ENCODE results near the gene EMID1. TPM values are rescaled to one million over a fixed set of nuclear protein-coding genes. Genes with fewer than 3 reads are reported as not detected.

The EMID1 gene
- 0.27 to 0.52 TPM (median 0.43 TPM) in 4 of 5 replicates, not detected in the other for total RNA-seq (2022; extraction: Qiagen RNA extraction; ENCODE audit: low read depth)

DNA sequence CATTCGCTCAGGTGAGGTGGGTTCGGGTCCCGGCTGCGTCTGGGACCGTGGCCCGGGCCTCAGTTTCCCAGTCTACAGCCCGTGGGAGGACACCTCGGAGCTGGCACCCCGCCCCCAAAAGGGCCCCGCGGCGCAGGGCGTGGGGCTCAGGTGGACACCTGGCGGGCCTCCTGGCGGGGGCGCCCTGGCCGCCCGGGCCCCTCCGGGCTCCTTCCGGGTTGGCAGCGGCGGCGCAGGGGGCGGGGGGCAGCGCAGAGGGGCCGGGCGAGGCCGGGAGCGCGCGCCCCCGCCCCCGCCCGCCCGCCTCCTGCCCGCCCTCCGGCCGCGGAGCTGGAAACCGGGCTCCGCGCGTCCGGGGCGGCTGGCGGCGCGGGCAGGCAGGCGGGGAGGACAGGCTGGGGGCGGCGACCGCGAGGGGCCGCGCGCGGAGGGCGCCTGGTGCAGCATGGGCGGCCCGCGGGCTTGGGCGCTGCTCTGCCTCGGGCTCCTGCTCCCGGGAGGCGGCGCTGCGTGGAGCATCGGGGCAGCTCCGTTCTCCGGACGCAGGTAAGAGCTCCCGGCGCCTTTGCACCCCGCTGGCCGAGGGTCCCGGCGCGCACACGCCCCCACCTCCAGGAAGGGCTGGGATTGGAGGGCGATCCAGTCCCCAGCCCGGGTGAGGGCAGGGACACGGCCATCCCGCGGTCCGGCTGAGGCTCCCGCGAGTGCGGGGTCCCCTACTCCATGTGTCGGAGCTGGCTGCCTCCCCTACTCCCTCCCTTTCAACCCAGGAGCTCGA, at the start of gene EMID1:
Gene EMID1, plus strand, starts transcription at position 303 of the 778 bp plus-strand sequence. Its CDS starts 143 bp downstream, at position 446.

GRCh38 chr22:29267858-29268510, 62.3 kb downstream of the EMID1 start, which contains the start of the genes EWSR1 and RHBDD3:
Gene EWSR1, plus strand, starts transcription at chr22:29268268. Its CDS starts 69 bp downstream, at chr22:29268337.
Gene RHBDD3, minus strand, starts transcription at chr22:29267981. Its CDS starts 2,355 bp downstream, at chr22:29265626.

DNA sequence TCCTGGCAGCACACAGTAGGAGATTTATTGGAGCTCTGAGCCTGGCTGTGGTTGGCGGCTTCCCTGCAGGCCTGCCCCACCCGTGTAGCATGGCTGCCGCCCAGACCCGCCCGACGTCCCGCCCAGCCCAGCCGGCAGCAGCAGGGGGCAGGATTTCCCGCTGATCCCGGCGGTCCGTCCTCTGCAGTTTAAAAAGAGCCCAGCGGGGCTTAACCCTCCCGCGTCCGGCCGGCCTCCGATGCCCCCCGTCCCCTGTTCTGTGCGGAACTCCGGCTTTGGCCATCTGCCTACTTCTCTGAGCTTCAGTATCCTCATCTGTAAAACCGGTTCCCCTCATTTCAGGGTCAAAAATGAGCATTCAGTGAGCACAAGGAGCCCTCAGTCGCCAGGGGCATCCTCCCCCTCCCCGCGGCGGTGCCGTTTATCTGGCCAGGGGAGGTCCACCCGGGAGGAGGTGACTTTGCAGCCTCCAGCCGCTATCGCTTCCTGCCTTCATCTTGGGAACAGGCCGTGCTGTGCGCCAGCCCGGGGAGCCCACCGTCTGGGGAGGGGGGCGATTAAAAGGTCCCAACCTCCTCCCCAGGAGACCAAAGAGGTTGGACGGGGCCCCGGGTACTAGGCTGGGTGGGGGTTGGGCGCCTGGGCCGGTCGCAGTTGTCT, 100.6 kb downstream of the EMID1 start, which contains the start of gene GAS2L1:
Gene GAS2L1, plus strand, starts transcription at position 476 of the 660 bp plus-strand sequence. CDS start 1,456 bp downstream, outside the sequence.

Other genes starting within 250 kb of the EMID1 start
- gene C22orf31, start 144.1 kb upstream of the EMID1 start, total RNA-seq (2022; extraction: Qiagen RNA extraction; ENCODE audit: low read depth), result not detected in 5 replicates
- gene KREMEN1, start 132.9 kb upstream of the EMID1 start, total RNA-seq (2022; extraction: Qiagen RNA extraction; ENCODE audit: low read depth), result 2.6 to 5.4 TPM (median 4.2 TPM) in 5 replicates
- gene RHBDD3, start 62.1 kb downstream of the EMID1 start, total RNA-seq (2022; extraction: Qiagen RNA extraction; ENCODE audit: low read depth), result 16.5 to 29.6 TPM (median 28.0 TPM) in 5 replicates
- 214 to 243 TPM (median 225 TPM) in 5 replicates for gene EWSR1, start 62.4 kb downstream of the EMID1 start, total RNA-seq (2022; extraction: Qiagen RNA extraction; ENCODE audit: low read depth)
- 13.5 to 41.5 TPM (median 37.8 TPM) in 5 replicates for gene GAS2L1, start 100.8 kb downstream of the EMID1 start, total RNA-seq (2022; extraction: Qiagen RNA extraction; ENCODE audit: low read depth)
- 0.32 to 0.67 TPM (median 0.57 TPM) in 4 of 5 replicates, not detected in the other for gene RASL10A, start 109.8 kb downstream of the EMID1 start, total RNA-seq (2022; extraction: Qiagen RNA extraction; ENCODE audit: low read depth)
- gene AP1B1, start 182.7 kb downstream of the EMID1 start, total RNA-seq (2022; extraction: Qiagen RNA extraction; ENCODE audit: low read depth), result 19.3 to 28.3 TPM (median 28.0 TPM) in 5 replicates
- not detected in 5 replicates for gene RFPL1, start 232.7 kb downstream of the EMID1 start, total RNA-seq (2022; extraction: Qiagen RNA extraction; ENCODE audit: low read depth)

All from A549 treated with ZK216348 at 1 μM for 4 hours (cell line).